HG03575 (cell line): Measurements from ENCODE around the gene CUEDC2.
"Not testable (repeated sequence)": the region's sequence is repeated elsewhere in the genome, so short reads cannot be mapped to it uniquely, and the experiment has no call there.

ENCODE experiments used
- ATAC-seq: cut with Tn5 transposase; IDR thresholded peaks from one replicate; pipeline ENCODE4 v1.9.1; 2021; ENCODE audit not compliant: unreplicated experiment, insufficient number of reproducible peaks, low FRiP score; ENCODE audit errors: extremely low read depth

The CUEDC2 gene

GRCh38 chr10:102455893-102456471, 23.6 kb upstream of the CUEDC2 start:
- ATAC-seq = no peak

DNA sequence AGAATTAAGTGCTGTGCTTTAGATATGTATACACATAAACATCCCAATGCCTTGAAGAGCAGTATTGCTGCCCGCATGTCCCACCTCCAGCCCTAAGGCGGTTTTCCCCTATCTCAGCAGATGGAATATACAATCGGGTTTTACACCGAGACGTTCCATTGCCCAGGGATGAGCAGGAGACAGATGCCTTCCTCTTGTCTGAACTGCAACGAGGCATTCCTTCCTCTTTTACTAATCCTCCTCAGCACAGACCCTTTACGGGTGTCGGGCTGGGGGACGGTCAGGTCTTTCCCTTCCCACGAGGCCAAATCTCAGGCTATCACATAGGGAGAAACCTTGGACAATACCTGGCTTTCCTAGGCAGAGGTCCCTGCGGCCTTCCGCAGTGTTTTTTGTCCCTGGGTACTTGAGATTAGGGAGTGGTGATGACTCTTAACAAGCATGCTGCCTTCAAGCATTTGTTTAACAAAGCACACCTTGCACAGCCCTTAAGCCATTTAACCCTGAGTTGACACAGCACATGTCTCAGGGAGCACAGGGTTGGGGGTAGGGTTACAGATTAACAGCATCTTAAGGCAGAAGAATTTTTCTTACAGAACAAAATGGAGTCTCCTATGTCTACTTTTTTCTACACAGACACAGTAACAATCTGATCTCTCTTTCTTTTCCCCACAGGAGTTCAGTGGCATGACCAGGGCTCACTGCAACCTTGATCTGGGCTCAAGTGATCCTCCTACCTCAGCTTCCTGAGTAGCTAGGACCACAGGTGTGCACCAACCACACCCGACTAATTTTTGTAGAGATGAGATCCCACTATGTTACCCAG, 22.5 kb upstream of the CUEDC2 start:
- not testable (repeated sequence) for ATAC-seq

- ATAC-seq = no peak
Observed at GRCh38 chr10:102453502-102453901, 21.1 kb upstream of the CUEDC2 start.

DNA sequence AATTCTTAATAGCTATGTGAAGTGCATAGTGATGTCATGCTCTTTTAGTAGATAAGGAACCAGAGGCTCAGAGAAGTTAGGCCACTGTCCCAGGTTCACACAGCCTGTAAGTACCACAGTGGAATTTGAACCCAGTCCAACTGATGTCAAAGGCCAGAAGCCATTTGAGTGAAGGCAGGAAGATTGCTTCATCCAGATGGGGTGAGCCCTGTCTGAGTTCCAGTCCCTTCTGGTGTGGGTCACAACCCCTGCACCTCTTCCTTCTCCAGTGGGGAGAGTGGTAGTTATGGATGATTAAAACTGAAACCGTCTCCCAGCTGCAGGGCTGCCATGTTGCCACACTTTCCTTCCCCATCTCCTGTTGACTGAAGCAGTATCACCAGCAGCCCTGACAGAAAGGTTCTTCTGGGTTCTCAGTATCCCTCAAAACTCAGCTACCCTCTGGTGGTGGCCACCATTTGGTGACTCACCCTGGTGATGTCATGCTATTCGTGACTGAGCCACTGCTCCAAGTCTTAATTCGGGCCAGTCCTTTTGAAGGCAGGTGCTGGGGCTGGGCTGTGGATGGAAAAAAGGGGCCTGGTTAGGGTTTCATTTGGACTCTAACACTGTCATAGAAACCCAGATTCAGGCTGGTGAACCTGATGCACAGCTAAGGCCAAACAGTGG, 20.4 kb upstream of the CUEDC2 start:
- ATAC-seq = no peak

DNA sequence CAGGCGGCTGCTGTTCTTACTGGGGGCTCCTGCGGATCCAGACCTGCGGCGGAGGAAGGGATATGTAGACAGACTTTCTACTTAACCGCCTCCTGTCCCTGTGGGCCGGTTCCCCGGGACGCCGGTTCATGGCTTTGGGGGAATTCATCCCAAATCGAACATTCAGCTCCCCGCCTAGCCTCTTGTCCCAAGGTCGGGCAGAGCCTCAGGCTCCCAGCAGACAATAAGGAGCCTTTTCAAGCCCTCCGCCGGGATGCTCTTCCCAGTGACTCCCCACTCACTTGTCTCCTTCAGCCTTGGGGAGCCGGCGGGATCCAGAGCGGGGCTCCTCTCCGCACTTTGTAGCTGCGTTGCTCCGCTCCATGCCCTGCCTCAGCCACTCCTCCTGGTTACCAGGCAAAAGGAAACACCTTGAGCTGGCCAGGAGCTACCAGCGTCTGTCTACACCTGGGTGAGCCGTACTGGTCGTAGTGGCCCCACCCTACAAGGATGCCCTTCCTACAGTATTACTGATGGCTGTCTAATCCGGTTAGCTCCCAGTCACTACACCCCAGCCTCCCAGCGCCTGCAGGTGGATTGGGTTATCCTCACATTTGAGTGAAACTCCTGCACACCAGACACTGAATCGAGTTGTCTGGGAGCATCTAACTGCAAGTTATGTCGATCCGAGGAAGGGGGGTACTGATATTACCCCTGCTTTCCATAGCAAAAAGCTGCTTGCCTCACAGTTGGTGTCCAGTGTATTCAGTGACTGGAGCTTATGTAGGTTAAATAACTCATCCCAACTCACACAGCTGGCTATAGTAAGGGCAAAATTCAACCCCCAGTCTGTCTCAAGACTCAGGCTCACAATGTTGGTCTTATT, 19.0 kb upstream of the CUEDC2 start, which contains the start of gene C10orf95:
Gene C10orf95, minus strand, starts transcription at position 439 of the 865 bp plus-strand sequence. CDS start 450 bp downstream, outside the sequence.
- ATAC-seq = no peak

DNA sequence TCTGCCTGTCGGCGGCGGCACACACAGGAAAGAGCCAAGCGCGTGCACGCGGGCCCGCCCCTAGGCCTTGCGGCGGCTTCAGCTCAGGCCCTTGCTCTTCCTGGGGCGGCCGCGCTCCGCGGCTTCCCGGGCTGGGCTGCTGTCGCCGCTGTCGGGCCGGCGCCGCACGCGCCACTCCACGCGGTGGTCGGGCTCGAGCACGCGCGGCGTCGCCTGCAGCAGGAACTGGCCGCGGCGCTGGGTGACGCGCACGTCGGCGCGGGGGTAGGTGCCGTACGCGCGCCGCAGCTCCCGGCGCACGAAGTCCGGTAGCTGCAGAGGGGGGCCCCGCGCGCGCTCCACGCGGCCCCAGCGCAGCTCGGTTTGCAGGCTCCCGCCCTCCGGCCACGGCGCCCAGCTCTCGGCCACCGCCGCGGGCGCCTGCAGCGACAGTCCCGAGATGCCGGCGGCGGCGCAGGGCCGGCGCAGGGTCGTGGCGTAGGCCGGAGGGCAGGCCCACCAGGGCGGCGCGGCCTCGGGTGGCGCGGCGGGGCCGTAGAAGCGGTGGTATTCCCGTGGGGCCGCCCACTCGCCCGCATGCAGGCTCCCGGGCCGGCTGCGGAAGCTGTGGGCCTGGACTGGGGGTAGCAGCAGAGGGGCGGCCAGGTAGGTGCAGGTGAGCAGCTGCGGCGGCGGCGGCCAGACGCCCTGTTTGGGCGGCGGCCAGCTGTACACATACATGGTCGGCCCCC, 18.2 kb upstream of the CUEDC2 start:
- ATAC-seq = no peak

DNA sequence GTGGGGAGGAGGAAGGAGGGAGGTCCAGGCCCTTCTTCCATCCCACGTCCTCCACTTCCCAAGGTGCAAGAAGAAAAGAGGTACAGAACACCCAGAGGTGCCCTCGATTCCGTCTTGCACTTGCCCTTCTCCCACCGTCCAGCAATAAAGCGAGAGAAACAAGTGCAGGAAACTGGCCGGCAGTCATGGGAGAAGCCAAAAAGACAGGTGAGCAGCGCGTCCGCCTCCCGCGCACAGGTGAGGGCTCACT, 17.7 kb upstream of the CUEDC2 start:
- ATAC-seq = no peak

DNA sequence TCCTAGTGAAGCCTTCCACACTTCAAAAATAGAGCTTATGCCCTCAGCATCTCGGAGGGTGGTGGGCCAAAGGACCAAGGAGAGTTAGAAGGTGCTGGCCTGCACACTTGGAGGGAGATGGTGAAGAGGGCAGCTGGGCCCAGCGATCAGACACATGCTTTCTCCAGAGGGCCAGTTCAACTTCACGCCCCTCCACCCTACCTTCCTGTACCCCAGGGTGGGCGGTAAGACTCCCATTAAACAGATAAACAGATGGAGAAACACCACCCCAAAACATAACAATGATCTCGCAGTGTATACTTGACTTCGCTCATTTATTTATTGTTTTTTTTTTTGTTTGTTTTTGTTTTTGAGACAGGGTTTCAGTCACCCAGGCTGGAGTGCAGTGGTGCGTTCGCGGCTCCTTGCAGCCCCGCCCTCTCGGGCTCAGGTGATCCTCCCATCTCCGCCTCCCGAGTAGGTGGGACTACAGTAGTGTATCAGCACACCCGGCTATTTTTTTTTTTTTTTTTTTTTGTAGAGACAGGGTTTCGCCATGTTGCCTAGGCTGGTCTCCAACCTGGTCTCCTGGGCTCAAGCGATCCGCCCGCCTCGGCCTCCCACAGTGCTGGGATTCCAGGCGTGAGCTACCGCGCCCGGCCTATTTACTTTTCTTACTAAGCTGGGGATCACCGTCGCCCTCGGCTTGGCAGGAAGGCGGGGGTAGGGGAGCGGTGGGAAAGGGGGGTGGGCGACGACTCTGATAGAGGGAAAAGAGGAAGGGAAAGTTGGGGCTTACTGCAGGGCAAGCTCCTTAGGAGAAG, 17.1 kb upstream of the CUEDC2 start:
- ATAC-seq = no peak

DNA sequence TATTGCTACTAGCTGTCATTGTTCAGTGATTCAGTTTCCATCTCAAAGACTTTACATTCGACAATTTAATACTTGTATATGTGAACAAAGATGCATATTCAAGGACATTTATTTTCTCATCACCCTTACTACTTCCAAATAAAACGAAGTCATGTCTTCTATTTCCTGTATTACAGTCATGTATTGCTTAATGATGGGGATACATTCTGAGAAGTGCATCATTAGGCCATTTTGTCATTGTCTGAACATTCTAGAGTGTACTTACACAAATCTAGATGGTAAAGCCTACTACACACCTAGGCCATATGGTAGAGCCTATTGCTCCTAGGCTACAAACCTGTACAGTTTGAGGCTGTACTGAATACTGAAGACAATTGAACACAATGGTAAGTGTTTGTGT, 12.5 kb upstream of the CUEDC2 start:
- ATAC-seq = no peak

- ATAC-seq = no peak
Observed at GRCh38 chr10:102438374-102438773, 6.0 kb upstream of the CUEDC2 start.

DNA sequence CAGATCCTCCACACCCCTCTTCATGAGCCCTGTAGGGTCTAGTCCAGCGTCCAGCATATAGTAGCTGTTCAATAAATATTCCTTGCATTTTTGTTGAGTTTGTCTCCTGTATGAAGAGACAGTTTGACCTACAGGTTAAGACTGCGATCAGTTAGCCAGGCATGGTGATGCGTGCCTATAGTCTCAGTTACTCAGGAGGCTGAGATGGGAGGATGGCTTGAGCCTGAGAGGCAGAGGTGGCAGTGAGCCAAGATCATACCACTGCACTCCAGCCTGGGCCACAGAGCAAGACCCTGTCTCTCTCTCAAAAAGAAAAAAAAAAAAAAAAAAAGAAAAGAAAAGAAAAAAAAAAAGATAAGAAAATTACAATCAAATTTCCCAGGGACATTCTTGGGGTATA, 5.1 kb upstream of the CUEDC2 start:
- ATAC-seq = no peak

- ATAC-seq = no peak
Observed at GRCh38 chr10:102436312-102436711, 3.9 kb upstream of the CUEDC2 start.

DNA sequence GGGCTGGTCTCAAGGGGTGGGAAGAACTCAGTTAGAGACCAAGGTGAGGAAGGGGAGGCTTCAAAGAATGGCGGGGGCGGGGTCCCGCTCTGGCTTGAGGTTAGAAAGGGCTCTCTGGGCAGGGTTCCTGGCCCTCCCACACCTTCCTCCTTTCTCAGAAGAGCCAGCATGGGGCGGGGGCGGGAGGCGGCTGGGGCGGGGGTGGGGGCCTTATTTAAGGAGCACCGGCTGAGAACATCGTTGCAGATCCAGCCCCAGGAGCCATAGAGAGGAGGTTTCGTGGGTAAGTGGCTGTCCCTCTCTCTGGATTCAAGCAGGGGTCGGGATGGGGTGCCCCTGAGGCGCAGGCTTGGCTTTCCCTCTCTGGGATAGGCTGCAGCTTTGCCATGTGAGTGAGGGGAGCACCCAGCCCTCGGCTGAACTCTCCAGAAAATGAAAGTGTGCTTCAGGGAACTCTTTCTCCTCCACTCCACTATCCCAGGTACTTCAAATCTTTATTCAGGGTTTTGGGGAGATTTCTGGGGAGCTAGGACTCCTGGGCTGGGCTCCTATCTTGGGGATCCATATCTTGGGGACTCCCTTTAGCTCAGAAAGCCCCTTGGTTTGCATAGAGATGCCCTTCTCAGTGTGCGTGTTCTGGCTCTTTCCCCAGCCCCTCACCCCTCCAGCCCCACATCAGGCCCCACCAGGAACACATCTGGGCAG, 3.3 kb upstream of the CUEDC2 start:
- no peak for ATAC-seq

DNA sequence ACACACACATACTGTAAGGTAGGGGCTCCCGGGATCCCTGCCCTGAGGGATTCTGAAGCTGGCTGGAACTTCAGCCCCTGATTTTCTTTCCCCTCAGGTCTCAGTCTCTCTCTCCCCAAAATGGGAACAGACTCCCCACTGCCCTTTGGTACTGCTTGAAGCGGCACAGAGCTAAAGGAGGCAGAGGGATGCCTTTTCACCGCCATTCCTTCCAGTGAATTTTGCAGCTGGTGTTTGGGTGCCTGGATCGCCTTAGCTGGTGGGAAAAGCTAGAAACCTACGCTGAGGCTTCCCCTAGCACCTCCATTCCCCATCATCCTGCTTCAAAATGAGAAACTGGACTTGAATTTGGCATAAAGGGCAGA, 2.7 kb upstream of the CUEDC2 start:
- no peak for ATAC-seq

GRCh38 chr10:102434394-102435132, 2.2 kb upstream of the CUEDC2 start:
- ATAC-seq = no peak

GRCh38 chr10:102433619-102434046, 1.3 kb upstream of the CUEDC2 start:
- no peak for ATAC-seq
